B cell (primary cell): ENCODE data around the gene DNAAF1.

ENCODE experiments used
- EZH2 ChIP-seq: IDR thresholded peaks from 2 replicates; pipeline ENCODE4 v1.6.1; 2012; ENCODE audit warnings: borderline replicate concordance, low read depth, mild to moderate bottlenecking, moderate library complexity, low read length; ENCODE audit not compliant: insufficient read depth, poor library complexity, severe bottlenecking
- TF ChIP-seq, protein P1 (sequence below): fragments of 200-600 bp; IDR thresholded peaks from one replicate; pipeline ENCODE4 v1.8.0; 2022; ENCODE audit warnings: antibody characterized with exemption, mild to moderate bottlenecking

DNA sequence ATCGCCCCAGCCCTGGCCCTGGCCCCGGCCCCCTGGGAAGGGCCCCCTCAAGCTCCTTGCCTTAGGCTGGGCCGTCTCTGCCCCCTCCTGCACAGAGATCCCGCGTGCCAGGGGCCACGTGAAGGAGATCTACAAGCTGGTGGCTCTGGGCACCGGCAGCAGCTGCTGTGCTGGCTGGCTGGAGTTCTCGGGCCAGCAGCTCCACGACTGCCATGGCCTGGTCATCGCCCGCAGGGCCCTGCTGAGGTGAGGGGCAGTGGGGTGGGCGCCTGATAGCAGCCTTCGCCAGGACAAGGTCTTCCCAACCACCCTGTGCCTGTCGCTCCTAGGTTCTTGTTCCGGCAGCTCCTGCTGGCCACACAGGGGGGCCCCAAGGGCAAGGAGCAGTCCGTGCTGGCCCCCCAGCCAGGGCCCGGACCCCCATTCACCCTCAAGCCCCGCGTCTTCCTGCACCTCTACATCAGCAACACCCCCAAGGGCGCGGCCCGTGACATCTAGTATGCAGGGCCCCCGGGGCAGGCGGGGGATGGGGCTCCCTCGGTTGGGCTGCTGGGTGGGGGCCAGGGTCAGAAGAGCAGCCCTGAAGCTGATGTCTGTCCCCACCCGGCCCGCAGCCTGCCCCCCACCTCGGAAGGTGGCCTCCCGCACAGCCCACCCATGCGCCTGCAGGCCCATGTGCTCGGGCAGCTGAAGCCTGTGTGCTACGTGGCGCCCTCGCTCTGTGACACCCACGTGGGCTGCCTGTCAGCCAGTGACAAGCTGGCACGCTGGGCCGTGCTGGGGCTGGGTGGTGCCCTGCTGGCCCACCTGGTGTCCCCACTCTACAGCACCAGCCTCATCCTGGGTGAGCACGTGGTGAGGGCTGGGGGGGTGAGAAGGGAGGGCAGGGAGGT lies 50.3 kb downstream of the DNAAF1 start:
- TF ChIP-seq, protein P1, sequence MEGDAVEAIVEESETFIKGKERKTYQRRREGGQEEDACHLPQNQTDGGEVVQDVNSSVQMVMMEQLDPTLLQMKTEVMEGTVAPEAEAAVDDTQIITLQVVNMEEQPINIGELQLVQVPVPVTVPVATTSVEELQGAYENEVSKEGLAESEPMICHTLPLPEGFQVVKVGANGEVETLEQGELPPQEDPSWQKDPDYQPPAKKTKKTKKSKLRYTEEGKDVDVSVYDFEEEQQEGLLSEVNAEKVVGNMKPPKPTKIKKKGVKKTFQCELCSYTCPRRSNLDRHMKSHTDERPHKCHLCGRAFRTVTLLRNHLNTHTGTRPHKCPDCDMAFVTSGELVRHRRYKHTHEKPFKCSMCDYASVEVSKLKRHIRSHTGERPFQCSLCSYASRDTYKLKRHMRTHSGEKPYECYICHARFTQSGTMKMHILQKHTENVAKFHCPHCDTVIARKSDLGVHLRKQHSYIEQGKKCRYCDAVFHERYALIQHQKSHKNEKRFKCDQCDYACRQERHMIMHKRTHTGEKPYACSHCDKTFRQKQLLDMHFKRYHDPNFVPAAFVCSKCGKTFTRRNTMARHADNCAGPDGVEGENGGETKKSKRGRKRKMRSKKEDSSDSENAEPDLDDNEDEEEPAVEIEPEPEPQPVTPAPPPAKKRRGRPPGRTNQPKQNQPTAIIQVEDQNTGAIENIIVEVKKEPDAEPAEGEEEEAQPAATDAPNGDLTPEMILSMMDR, result no peak
- no peak for TF ChIP-seq EZH2
